ENCODE measurements around the gene ANO3.

The ANO3 gene

DNA sequence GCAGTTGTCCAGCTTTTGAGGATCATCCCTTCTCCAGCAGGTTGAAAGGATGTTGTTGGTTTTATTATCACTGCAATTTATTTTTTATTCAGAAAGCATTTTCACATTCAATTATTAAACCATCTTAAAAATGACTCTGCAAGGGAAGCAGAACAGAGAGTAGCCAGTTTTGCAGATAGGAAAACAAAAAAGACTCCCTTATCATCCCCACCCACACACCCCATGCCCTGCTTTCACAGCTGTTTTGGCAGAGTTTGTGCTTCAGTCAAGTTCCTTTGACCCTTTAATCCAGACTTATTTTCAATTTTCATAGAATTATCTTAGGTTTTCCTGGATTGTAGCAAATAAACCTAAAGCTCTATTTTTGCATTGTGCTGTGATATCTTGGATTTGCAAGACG lies 195.8 kb downstream of the ANO3 start:
- no peak overlapping the region for H3K4me3 ChIP-seq (ENCODE audit: low read depth, low read length)
- DNase-seq (ENCODE audit: low read depth) = no peak
- TF ChIP-seq, protein P1, sequence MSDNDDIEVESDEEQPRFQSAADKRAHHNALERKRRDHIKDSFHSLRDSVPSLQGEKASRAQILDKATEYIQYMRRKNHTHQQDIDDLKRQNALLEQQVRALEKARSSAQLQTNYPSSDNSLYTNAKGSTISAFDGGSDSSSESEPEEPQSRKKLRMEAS (IDR thresholded peaks at IDR 0.05; ENCODE audit: low read depth, low read length) = no peak
- TF ChIP-seq POLR2A (IDR thresholded peaks at IDR 0.05; ENCODE audit: extremely low read depth, insufficient read length) (no peak), MYC (IDR thresholded peaks at IDR 0.05; ENCODE audit: low read depth, low read length) (no peak)
- TF ChIP-seq, protein P2, sequence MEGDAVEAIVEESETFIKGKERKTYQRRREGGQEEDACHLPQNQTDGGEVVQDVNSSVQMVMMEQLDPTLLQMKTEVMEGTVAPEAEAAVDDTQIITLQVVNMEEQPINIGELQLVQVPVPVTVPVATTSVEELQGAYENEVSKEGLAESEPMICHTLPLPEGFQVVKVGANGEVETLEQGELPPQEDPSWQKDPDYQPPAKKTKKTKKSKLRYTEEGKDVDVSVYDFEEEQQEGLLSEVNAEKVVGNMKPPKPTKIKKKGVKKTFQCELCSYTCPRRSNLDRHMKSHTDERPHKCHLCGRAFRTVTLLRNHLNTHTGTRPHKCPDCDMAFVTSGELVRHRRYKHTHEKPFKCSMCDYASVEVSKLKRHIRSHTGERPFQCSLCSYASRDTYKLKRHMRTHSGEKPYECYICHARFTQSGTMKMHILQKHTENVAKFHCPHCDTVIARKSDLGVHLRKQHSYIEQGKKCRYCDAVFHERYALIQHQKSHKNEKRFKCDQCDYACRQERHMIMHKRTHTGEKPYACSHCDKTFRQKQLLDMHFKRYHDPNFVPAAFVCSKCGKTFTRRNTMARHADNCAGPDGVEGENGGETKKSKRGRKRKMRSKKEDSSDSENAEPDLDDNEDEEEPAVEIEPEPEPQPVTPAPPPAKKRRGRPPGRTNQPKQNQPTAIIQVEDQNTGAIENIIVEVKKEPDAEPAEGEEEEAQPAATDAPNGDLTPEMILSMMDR (IDR thresholded peaks at IDR 0.05; ENCODE audit: low read depth, low read length) = no peak

DNA sequence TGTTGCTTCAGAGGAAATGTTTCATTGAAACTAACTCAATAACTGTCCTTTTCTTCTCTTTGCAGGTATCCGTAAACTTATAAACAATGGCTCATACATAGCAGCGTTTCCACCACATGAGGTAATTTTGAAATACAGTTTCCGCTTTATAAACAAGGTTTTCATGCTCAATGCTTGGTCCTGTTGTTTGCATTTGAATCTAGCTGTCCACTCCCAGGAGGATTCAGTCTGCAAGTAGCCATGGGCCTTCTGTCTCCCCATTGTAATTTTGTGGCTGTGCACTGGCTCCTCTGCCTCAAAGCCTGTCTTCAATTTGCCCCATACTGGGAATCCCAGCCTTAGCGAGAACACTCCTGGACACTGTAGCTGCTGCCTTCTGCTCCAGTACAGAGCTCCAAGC lies 205.4 kb downstream of the ANO3 start:
- no peak for DNase-seq (ENCODE audit: low read depth)
- no peak overlapping the region for H3K4me3 ChIP-seq (ENCODE audit: low read depth, low read length)
- TF ChIP-seq POLR2A (IDR thresholded peaks at IDR 0.05; ENCODE audit: extremely low read depth, insufficient read length) (no peak), MYC (IDR thresholded peaks at IDR 0.05; ENCODE audit: low read depth, low read length) (no peak)
- TF ChIP-seq, protein P1 (IDR thresholded peaks at IDR 0.05; ENCODE audit: low read depth, low read length) = no peak
- TF ChIP-seq, protein P2 (IDR thresholded peaks at IDR 0.05; ENCODE audit: low read depth, low read length) = no peak

DNA sequence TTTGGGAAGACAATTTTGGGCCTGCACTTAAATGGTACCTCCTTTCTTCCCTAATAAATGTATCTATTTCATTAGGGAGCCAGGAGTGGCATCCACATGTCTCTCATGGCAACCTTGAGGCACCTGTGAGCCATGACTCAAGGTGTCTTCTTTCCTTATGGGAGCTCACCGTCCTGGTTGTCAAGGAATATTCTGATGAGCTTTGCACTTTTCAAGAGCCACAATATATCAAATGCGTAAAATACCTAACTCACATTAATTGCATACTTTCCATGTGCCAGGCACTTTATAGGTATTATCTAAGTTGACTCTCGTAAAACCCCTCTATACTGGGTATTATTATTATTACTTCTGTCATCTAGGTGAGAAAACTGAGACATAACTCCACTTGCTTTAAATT lies 207.6 kb downstream of the ANO3 start:
- H3K4me3 ChIP-seq (ENCODE audit: low read depth, low read length) = no peak overlapping the region
- no peak for TF ChIP-seq POLR2A (IDR thresholded peaks at IDR 0.05; ENCODE audit: extremely low read depth, insufficient read length)
- TF ChIP-seq, protein P1 (IDR thresholded peaks at IDR 0.05; ENCODE audit: low read depth, low read length) = no peak
- no peak for TF ChIP-seq MYC (IDR thresholded peaks at IDR 0.05; ENCODE audit: low read depth, low read length)
- TF ChIP-seq, protein P2 (IDR thresholded peaks at IDR 0.05; ENCODE audit: low read depth, low read length) = no peak
- no peak for DNase-seq (ENCODE audit: low read depth)

DNA sequence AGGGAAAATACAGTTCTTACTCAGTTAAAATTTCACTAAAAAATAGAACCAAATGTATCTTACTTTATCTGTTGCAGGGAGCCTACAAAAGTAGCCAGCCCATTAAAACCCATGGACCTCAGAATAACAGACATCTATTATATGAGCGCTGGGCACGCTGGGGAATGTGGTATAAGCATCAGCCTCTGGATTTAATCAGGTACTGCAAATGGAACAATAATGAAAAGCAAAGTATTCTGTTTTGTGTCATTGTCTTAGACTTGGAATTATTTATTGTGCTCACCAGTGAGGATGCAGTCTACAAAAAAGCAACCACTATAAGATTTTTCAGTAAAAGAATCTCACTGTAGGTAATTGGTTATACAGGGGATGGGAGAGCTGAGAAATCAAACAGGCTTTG lies 209.9 kb downstream of the ANO3 start:
- H3K4me3 ChIP-seq (ENCODE audit: low read depth, low read length) = no peak overlapping the region
- TF ChIP-seq MYC (IDR thresholded peaks at IDR 0.05; ENCODE audit: low read depth, low read length) (no peak), POLR2A (IDR thresholded peaks at IDR 0.05; ENCODE audit: extremely low read depth, insufficient read length) (no peak)
- TF ChIP-seq, protein P2 (IDR thresholded peaks at IDR 0.05; ENCODE audit: low read depth, low read length) = no peak
- TF ChIP-seq, protein P1 (IDR thresholded peaks at IDR 0.05; ENCODE audit: low read depth, low read length) = no peak
- no peak for DNase-seq (ENCODE audit: low read depth)

DNA sequence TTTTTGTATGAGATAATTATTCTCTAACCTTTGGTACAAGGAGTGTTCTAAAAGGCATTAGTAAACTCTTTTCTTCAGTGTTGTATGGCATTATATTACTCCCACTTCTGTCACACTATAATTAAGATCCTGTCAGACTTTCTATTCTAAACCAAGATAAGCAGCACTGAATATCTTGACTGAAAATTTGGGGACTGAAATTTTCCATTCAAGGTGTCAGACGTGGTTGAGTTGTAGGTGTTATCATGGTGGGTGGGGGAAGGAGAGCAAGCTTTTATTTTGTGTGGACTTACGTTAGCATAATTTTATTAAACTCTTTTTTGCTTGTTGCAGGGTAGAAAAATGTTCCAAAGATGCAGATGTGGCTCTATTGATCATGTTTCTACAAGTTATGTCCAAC lies 217.2 kb downstream of the ANO3 start:
- no peak for DNase-seq (ENCODE audit: low read depth)
- TF ChIP-seq POLR2A (IDR thresholded peaks at IDR 0.05; ENCODE audit: extremely low read depth, insufficient read length) (no peak), MYC (IDR thresholded peaks at IDR 0.05; ENCODE audit: low read depth, low read length) (no peak)
- TF ChIP-seq, protein P2 (IDR thresholded peaks at IDR 0.05; ENCODE audit: low read depth, low read length) = no peak
- TF ChIP-seq, protein P1 (IDR thresholded peaks at IDR 0.05; ENCODE audit: low read depth, low read length) = no peak
- no peak overlapping the region for H3K4me3 ChIP-seq (ENCODE audit: low read depth, low read length)

DNA sequence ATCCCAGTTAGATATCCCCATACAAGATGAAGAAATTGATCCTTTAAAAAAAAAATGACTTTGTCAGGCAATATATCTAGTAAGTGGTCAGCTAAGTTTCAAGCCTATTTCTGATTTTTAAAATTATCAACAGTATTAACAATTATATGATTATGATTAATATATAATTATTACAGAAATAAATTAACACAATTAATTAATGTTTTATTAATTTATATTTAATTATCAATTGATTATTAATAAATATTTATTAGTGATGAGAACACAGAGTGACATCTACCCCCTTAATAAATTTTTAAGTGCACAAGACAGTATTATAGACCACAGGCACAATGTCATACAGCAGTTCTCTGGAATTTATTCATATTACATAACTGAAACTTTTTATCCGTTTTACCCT lies 218.1 kb downstream of the ANO3 start:
- no peak for DNase-seq (ENCODE audit: low read depth)
- TF ChIP-seq, protein P1 (IDR thresholded peaks at IDR 0.05; ENCODE audit: low read depth, low read length) = no peak
- no peak for TF ChIP-seq POLR2A (IDR thresholded peaks at IDR 0.05; ENCODE audit: extremely low read depth, insufficient read length)
- TF ChIP-seq, protein P2 (IDR thresholded peaks at IDR 0.05; ENCODE audit: low read depth, low read length) = no peak
- TF ChIP-seq MYC (IDR thresholded peaks at IDR 0.05; ENCODE audit: low read depth, low read length) = no peak
- H3K4me3 ChIP-seq (ENCODE audit: low read depth, low read length) = no peak overlapping the region

All from NB4 (cell line).